DMS79 treated with DMSO at 0.1 percent for 48 hours (cell line): Measurements from ENCODE around the gene OSTF1.

Source experiments
- DNase-seq: peaks from one replicate; lab custom pipeline; 2025; lab: John Stamatoyannopoulos, UW

Gene OSTF1, protein sequence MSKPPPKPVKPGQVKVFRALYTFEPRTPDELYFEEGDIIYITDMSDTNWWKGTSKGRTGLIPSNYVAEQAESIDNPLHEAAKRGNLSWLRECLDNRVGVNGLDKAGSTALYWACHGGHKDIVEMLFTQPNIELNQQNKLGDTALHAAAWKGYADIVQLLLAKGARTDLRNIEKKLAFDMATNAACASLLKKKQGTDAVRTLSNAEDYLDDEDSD

DNA sequence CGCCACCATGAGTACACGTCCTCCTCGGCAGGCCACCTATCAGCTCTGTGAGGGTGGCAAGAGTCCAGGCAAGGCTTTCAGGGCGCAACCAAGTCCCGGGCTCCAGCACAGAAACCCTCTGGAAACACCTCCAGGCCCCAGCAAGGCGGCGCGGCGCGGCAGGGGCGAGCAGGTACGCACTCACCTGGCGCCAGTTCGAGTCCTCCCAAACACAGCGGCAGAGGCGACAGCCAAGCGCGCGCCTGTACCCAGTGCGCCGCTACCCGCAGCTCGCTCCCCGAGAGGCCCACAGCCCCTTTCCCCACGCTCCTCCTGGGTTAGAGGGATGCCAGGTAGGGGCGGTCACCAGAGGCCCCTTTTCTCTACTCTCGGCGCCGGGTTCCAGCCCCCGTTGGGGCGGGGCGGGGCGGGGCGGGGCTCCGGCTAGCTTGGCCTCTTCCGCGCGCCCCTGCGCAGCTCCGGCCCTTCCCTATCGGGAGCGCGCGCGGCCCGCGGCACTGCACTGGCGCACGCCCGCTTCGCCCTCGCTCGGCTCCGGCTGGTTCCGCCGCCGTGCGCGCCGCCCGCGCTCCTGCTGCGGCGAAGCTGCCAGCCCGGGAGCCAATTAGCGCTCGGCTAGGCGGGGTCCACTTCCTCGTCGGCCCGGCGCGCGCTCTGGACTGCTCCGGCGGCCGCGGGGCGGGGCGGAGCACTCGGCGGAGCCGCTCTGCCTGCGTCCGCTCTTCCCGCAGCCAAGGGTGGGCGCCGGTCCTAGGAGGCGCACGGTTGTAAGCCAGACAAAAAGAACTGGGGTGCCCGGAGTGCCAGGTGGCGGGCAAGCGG, at the start of gene OSTF1, which contains the start of gene NMRK1:
Gene OSTF1, plus strand, starts transcription at position 691 of the 822 bp plus-strand sequence. CDS start 179 bp downstream, outside the sequence.
Gene NMRK1, minus strand, starts transcription at position 332 of the 822 bp plus-strand sequence. CDS start 5,040 bp downstream, outside the sequence.
- DNase-seq, result peak; percentile 55

DNA sequence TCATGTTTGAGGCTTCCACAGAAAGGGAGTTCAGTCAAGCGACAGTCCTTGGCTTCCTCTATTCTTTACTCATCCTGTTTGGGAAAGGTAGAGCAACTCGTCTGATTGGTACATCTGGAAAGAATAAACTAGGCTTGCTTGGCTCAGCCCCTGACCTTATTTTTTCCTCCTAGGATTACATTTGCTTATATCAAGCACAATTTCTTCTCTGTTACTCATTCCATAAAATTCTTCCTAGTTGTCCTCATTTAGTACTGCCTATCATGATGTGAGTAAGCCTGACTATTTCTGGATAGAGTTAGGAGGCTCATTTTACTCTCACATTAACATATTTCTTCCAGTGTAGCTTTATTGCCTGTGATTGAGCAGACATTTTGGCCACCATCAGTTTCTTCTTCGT, 49.3 kb upstream of the OSTF1 start:
- no peak for DNase-seq

DNA sequence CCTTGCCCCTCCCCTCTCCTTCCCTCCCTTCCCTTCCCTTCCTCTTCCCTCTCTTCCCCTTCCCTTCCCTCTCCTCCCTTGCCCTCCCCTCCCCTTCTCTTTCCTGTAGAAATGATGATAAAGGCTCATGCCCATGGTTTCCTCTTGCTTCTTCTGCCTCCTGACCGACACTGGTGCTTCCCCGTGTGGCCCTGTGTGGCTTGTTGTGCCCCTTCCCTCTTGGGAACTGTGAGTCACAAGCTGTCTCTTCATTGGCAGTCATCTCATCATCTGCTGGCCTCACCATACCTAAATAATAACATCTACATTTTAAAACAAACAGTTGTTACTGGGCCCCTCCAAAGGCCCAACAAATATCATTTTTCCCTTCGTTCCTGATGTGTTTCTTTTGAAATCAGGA, 48.5 kb upstream of the OSTF1 start:
- no peak for DNase-seq

DNA sequence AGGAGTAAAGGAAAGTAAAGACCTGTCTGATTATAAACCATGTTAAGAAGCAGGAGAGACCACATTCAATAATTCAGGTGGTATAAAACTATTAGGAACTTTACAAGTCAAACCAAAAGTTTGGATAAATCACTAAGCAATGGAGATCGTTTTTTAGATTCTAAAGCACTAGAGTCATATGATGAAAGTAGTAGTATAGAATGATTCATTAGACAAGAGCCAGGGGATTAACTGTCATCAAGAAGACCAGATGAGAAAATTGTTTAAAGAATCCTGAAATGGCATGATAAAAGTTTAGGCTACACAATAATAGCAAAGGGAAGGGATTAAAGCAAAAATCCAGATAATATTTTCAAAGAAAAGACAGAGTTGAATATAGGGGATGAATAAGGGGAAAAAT, 47.3 kb upstream of the OSTF1 start:
- DNase-seq, result no peak

DNA sequence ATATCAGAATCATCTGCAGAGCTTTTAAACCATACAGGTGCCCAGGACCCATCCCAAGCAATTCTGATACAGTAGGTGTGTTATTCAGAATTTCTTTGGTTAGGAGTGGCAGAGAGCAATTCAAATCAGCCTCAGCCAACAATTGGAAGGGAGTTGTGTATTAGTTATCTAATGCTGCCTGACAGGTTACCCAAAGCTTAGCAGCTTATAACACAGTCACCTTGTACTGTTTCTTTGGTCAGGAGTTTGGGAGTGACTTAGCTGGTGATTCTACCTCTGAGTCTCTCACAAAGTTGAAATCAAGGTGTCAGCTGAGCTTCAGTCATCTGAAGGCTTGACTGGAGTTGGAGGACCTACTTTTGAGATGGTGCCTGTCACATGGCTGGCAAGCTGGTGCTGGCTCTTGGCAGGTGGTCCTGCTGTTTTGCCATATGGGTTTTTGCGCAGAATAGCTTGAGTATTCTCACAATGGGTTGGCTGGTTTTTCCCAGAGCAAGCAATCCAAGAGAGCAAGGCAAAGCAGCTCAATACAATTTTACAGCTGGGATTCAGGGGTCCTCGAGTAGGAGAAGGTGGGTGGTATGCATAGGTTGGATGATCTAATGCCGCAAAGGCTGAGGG, 41.5 kb upstream of the OSTF1 start:
- no peak for DNase-seq

DNA sequence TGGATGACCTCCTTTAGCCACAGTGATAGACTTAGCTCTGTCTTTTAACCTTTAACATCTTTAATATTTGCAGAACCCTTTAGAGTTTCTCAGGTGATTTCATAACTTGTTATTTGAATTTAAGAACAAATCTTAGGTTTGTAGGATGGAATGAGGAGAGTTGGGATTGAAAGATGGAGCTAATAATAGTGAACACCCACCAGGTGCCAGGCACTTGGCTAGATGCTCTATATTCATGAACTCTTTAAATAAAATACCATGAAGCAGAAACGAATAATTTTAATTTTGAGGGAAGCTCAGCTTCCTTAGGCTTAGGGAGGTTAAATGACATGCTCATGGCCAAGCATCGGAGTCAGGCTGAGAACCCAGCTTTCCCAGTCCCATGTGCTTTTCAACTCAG, 40.8 kb upstream of the OSTF1 start:
- no peak for DNase-seq

DNA sequence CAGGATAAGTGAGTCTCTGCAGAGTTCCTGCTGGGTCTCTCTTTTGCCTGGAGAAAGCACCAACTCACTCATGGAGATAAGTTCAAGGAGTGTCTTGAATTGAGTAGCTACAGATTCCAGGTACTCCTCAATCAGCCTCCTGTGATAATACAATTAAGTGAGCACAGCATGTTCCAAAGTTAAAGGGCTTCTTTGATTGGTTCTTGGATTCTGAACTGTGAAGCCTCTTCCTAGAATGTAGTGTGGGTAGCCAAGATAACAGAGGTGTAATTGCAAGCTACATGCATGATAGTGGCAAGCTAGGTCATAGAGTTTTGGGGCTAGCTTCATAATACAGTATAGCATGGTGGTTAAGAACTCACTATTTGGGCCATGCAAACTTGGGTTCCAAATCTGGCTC, 37.0 kb upstream of the OSTF1 start:
- DNase-seq, result no peak

DNA sequence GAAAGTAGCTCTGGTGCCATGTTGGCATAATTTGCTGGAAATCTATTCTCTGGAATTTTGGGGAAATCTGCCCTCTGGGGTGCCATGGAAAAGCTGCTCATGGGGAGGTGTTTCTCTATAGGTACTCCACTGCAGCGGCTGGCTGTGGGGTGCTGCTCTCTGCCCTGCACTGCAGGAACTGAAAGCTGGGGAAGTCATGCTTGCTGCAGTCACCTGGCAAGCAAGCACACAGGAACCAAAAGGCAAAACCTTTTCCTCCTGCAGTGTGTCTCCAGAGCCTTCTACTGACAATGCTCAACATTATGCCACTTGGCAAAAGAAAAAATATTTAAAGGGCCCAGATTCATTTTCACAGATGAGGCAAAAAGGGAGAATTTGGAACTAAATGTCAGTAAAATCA, 34.4 kb upstream of the OSTF1 start:
- no peak for DNase-seq

DNA sequence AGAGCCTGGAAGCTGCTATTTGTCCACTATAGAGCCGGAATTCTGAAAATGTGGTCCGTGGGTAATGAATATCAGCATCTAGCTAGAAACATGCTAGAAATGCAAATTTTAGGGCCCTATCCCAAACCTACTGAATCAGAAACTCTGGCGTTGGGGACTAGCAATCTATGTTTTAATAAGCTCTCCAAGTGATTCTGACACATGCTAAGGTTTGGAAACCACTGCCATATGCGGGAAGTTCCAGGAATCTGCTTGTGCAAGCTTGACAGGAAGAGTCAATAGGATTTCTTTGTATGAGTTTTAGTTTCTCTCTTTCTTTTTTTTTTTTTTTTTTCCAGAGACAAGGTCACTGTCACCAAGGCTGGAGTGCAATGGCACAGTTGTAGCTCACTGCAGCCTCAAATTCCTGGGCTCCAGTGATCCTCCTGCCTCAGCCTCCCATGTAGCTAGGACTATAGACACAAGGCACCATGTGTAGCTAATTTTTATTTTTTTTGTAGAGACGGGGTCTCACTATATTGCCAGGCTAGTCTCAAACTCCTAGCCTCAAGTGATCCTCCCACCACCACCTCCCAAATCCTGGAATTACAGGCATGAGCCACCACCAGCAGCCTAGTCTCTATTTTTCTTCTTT, 33.8 kb upstream of the OSTF1 start:
- DNase-seq, result no peak

DNA sequence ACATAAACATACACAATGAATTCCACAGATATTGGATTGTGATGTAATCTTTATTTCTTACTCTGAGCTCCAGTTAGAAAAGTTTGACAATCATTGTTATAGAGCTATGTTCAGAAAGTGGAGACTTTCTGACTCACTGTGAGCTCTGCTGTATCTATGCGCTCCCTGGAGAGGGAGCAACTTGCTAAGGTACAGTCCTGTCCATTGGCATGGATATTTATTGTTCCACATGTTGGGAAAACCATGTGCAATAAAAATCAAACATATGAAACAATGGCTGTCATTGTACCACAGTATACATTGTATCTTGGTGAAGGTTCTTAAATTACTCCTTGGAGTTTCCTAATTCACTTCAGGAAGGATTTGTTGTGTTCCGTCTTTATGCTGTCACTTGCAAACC, 27.1 kb upstream of the OSTF1 start:
- DNase-seq, result no peak

DNA sequence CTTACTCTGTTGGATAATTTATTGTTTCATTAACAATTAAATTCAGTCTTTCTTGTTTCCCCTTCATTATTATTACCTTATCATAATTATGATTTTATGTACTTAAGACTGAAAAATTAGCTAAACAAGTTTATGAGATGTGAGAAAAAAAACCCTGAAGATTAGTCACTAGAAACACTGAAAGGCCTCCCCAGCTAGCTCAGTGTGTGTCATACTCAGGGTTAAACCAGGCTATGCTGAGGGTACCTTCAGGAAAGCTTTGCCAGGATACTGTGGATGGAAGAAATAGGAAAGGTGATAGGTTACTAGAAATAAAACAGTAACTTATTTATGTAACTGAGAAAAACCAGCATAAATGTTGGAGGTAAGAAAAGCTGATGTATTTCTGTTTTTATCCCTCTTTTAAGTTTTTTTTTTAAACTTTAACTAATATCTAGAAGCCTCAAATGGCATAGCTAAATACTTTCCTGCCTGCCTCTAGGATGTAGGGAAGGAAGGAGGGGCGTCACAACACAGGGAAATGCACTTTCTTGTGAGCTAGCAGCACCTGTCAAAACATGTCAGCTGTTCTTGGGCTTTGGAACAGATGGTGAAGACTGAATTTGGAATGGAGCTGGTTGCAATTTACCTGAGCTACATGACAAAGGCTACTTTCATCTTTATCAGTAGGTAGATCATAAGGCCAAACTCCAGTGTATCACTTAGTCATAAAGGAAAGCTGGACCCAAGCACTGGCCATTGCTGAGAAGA, 24.6 kb upstream of the OSTF1 start:
- no peak for DNase-seq

DNA sequence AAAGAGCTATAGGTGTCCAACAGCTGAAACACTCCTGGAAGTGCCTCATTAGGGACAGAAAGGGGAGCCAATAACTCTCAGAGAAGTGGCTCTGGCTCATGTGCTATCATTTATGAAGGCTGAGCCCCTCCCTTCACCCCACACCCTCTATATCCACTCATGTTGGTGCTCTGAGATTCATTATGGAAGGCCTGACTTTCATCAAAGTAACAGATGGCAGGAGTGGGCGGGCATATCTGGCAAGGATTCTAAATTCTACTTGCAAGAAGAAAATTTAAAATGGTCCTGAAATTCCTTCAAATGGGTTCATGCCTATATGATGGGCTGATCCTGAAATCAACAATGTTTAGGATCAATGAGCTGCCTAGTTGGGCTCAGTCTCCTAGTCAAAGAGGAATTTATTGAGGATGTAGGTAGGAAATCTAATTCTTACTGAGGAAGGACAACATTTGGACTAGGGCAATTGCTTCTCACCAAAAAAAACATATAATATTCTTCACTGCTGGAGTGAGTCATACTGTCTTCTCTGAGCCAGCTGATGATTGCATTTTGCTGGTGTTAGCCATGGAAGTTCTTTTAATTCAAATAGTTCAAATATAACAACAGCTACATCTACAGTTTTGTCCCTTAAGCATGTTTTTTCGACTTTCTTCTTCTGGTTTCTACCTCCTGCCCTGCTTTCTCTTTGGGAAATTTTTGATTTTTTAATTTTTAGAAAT, 23.8 kb upstream of the OSTF1 start:
- DNase-seq, result no peak

DNA sequence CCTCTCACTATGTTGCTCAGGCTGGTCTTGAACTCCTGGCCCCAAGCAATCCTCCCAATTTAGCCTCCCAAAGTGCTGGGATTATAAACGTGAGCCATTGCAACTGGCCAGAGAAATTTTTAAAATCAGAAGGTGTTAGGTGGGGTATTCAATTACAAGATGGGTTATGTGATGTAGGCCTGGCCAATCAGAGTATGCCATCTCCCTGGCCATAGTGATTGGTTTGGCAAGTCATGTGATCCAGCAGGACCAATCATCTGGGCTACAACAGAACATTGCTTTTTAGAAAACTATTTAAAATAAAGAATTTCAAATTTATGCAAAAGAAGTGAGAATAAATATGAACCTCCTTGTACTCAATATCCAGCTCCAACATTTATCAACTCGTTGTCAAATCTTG, 22.8 kb upstream of the OSTF1 start:
- no peak for DNase-seq

DNA sequence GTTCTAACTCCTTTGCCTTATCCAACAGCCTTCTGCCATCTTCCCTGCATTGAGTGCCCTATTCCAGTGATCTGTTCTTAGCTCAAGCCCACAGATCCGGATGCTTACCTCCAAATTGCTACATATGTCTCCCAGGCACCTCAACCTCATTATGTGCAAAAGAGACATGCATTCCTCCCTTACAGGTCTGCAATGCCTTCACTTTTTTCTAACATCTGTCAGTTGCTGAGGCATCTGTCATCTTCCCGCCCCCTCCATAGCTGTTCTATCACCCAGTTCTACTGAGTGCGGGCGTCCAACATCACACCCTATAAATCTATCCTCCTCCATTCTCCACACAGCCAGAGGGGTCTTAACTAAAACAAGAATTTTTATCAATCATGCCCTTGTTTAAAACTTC, 20.4 kb upstream of the OSTF1 start:
- DNase-seq, result no peak

DNA sequence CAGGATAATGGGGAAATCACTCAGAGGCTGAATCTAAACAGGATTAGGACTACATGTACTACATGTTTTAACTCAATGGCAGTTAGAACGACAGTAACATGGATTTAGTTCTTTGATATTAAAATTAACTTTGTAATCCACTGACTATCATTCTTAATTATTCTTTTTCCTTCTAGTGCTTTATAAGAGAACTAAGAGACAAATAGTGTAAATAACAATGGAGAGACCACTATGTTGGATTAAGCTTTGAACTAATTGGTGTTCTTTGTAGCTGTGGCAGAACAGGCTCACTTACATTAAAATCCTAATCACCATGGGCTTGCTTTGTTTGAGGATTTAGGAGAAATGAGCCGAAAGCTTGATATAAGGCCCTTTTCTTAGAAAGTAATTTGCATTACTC, 19.1 kb upstream of the OSTF1 start:
- no peak for DNase-seq

DNA sequence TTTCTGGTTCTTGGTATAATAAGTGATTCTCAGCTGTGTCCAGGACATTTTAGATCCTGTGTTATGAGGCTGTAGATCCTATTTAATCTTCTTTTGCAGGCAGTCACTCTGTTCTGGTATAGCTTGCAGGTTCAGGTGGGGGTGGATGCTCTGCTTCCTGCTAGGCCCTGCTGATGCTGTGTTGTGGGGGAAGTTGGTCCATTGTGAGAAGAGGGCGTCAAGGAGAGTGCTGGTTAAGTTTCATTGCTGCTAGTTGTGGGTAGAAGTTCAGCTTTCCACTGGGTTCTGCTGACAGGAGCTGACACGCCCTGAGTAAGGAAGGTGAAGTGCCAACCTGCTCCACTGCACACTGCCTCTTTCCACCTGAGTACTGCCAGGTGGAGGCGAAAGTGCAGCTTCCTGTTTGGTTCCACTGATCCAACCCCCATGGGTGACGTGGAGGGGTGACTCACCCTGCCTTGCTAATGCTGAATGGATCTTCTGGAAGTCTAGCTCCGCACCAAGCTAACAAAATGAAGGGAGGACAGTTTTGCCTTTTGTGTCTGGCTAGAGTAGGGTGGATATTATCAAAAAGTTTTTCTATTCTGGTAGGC, 16.7 kb upstream of the OSTF1 start:
- no peak for DNase-seq

DNA sequence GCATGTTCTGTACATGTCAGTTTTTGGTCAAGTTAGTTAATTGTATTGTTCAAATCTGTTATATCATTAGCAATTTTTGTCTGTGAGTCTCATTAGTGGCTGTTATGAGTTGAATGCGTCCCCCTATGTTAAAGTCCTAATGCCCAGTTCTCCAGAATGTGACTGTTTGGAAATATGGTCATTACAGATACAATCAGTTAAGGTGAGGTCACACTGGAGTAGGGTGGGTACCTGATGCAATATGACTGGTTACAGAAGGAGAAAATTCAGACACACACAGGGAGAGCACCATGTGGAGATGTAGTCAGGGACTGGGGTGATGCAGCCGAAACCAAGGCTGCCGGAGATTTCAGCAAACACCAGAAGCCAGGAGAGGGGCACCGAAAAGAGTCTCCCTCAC, 15.4 kb upstream of the OSTF1 start:
- DNase-seq, result no peak

DNA sequence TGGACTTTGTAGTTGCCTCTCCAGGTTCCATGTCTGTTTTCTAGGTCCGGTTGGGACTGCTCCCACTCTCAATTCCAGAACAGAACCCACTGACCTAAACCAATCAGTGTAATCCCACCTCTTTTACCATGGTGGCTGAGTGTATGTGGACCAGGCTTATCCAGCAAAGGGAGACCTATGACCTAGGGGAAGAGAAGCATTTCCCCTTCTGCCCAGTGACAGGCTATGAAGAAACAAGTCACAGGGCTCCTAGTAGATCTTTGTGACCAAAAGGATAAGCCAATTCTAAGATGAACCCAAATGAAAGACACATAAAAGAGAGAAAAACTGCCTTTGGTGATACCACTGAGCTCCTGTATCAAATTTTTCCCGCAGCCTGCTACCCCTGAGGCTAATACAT, 6.7 kb upstream of the OSTF1 start:
- no peak for DNase-seq

DNA sequence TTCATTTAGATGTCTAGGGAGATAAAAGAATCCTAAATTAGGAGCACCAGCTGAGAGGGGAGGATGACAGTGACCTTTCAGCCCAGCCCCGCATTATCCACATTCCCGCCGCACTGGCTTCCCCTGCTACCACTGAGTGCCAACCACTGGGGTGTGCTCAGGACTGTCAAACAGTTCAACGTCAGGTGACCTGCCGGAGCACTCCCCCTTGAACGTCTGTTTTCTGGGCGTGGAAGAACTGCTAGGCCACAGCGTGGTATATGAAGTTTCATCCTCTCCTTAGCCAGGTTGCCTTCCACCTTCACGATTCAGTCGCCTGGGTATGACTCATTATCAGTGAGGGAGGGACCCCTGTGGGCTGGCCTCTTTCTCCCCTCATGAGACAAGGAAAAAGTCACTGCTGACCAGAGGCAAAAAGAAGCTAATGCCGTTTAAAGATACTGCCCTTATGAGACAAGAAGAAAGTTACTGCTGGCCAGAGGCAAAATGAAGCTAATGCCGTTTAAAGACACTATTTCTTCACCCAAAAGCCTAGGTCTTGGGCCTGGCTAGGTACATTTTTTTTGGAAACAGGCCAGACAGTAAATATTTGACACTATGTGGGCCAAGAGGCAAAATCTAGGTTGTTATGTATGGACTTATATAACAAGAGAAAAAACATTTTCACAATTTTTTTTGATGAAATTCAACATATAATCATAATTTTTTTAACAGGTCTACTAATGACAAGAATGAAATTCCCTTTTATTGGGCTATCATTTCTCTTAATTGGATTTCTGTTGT, 4.9 kb upstream of the OSTF1 start:
- DNase-seq, result no peak

DNA sequence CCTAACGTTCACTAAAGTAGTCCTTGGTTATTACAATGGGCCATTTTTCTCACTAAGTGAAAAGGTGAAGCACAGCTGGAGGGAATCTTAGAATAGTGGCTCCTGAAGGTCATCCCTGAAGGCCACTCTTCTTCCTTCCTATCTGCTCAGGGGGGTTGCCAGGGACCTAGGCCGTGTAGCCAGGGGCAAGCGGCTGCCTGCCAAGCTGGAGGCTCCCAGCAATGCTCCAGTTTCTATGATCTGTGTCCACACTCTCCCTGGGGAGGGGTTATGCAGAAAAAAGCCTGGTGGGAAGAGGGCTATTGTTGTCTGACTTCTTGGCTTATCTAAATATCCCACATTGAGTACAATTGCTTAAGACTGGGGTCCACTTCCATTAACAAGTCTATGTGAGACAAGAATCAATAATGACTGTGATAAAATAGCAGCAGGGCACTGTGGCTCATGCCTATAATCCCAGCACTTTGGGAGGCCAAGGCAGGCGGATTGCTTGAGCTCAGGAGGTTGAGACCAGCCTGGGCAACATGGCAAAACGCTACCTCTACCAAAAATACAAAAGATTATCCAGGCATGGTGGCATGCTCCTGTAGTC, 4.1 kb upstream of the OSTF1 start:
- DNase-seq, result no peak
